Measurements from ENCODE around the gene PRR14. TPM values are rescaled to one million over a fixed set of nuclear protein-coding genes. Genes with fewer than 3 reads are reported as not detected.

PRR14 gene
- total and polyA plus RNA-seq, 2 experiments from 2014 or later = 5.6 to 18.0 TPM

DNA sequence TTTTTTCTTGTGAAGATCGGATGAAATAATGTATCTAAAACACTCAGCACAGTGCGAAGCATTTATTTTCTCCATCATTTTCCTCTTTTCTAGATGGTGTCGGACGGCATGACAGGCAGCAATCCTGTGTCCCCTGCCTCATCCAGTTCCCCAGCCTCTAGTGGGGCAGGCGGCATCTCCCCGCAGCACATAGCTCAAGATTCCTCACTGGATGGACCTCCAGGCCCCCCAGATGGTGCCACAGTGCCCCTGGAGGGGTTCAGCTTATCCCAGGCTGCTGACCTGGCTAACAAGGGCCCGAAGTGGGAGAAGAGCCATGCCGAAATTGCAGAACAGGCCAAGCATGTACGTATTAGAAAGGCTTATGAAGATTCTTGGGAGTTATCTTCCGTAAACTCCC is 53.2 kb downstream of the PRR14 start:
- TF ChIP-seq EZH2phosphoT487 (IDR thresholded peaks at IDR 0.05; ENCODE audit: insufficient read depth, low read depth) = no peak
- TF ChIP-seq EZH2 (IDR thresholded peaks at IDR 0.05; ENCODE audit: insufficient read depth, poor library complexity, severe bottlenecking) = no peak
- in situ Hi-C loops (cut with MboI) = no loop called here
- Histone ChIP-seq H3K4me3 (no peak overlapping the region), H3K27me3 (replicated peaks; ENCODE audit: insufficient read depth) (no peaks in the 10 kb centered on the region), H3K9me2 (ENCODE audit: insufficient read depth) (no peaks in the 10 kb centered on the region), H3K4me2 (ENCODE audit: unreplicated experiment) (no peak overlapping the region), H2AFZ (no peak overlapping the region), H3K36me3 (ENCODE audit: low read depth) (peaks cover 74% of the 10 kb centered on the region), H3F3A (ENCODE audit: insufficient read depth) (peaks cover 35% of the 10 kb centered on the region), H3K27ac (no peak overlapping the region), H3K79me2 (ENCODE audit: insufficient read depth) (peaks cover 81% of the 10 kb centered on the region), H3K9ac (no peak overlapping the region), H3K4me1 (ENCODE audit: insufficient read depth) (peaks cover 13% of the 10 kb centered on the region; the same call in 1 of the 2 replicates), H4K20me1 (ENCODE audit: insufficient read depth) (no peaks in the 10 kb centered on the region; the same call in 1 of the 2 replicates), H3K9me3 (ENCODE audit: low read depth) (no peaks in the 10 kb centered on the region)
- DNase-seq = no peak
- WGBS, 2 experiments (ENCODE audit: low coverage in 1 of 2, low lambda C conversion rate in 2 of 2, missing lambda C conversion rate in 2 of 2) = 96 to 97% methylated on average over 10 of the region's 10 CpGs

Small RNA genes within 50 kb of the gene (small RNA-seq; reads per million reads assigned to genes)
- not detected for gene AC093249.1 (ENCODE audit: low read depth, low replicate concordance)
- gene RNU6-1043P (ENCODE audit: low read depth, low replicate concordance) = not detected
- not detected for gene RNU6-416P (ENCODE audit: low read depth, low replicate concordance)

Other genes with a start within 250 kb of the PRR14 start
- 17.6 and 33.1 TPM in 2 replicates for gene ZNF771, start 243.4 kb upstream of the PRR14 start, total RNA-seq (2014; rRNA removed; shearing (Covaris generic))
- 20.1 and 21.1 TPM in 2 replicates for gene ZNF771, start 243.4 kb upstream of the PRR14 start, polyA plus RNA-seq (2016; fragmentation: Nextera tagmentation; extraction: Ambion mirVana)
- 20.2 and 24.3 TPM in 2 replicates for gene DCTPP1, start 220.9 kb upstream of the PRR14 start, total RNA-seq (2014; rRNA removed; shearing (Covaris generic))
- 45.7 and 47.3 TPM in 2 replicates for gene DCTPP1, start 220.9 kb upstream of the PRR14 start, polyA plus RNA-seq (2016; fragmentation: Nextera tagmentation; extraction: Ambion mirVana)
- 6.2 and 6.4 TPM in 2 replicates for gene SEPHS2, start 205.1 kb upstream of the PRR14 start, total RNA-seq (2014; rRNA removed; shearing (Covaris generic))
- gene SEPHS2, start 205.1 kb upstream of the PRR14 start, polyA plus RNA-seq (2016; fragmentation: Nextera tagmentation; extraction: Ambion mirVana) = 26.9 and 27.5 TPM in 2 replicates
- gene ITGAL, start 178.2 kb upstream of the PRR14 start, total RNA-seq (2014; rRNA removed; shearing (Covaris generic)) = 0.65 TPM in 1 of 2 replicates, not detected in the other
- gene ITGAL, start 178.2 kb upstream of the PRR14 start, polyA plus RNA-seq (2016; fragmentation: Nextera tagmentation; extraction: Ambion mirVana) = 0.27 TPM in 1 of 2 replicates, not detected in the other
- 35.3 and 38.4 TPM in 2 replicates for gene ZNF768, start 124.4 kb upstream of the PRR14 start, total RNA-seq (2014; rRNA removed; shearing (Covaris generic))
- gene ZNF768, start 124.4 kb upstream of the PRR14 start, polyA plus RNA-seq (2016; fragmentation: Nextera tagmentation; extraction: Ambion mirVana) = 5.0 and 5.7 TPM in 2 replicates
- gene ZNF747, start 116.1 kb upstream of the PRR14 start, total RNA-seq (2014; rRNA removed; shearing (Covaris generic)) = 7.7 and 15.7 TPM in 2 replicates
- 5.4 and 6.7 TPM in 2 replicates for gene ZNF747, start 116.1 kb upstream of the PRR14 start, polyA plus RNA-seq (2016; fragmentation: Nextera tagmentation; extraction: Ambion mirVana)
- 3.0 and 8.8 TPM in 2 replicates for gene ZNF764, start 92.6 kb upstream of the PRR14 start, total RNA-seq (2014; rRNA removed; shearing (Covaris generic))
- 3.0 TPM in 2 replicates for gene ZNF764, start 92.6 kb upstream of the PRR14 start, polyA plus RNA-seq (2016; fragmentation: Nextera tagmentation; extraction: Ambion mirVana)
- 10.4 and 33.0 TPM in 2 replicates for gene ZNF688, start 79.2 kb upstream of the PRR14 start, total RNA-seq (2014; rRNA removed; shearing (Covaris generic))
- gene ZNF688, start 79.2 kb upstream of the PRR14 start, polyA plus RNA-seq (2016; fragmentation: Nextera tagmentation; extraction: Ambion mirVana) = 13.6 and 14.7 TPM in 2 replicates
- gene ZNF785, start 65.3 kb upstream of the PRR14 start, total RNA-seq (2014; rRNA removed; shearing (Covaris generic)) = 9.0 TPM in 2 replicates
- gene ZNF785, start 65.3 kb upstream of the PRR14 start, polyA plus RNA-seq (2016; fragmentation: Nextera tagmentation; extraction: Ambion mirVana) = 5.4 and 6.9 TPM in 2 replicates
- gene ZNF689, start 40.6 kb upstream of the PRR14 start, total RNA-seq (2014; rRNA removed; shearing (Covaris generic)) = 5.7 TPM in 2 replicates
- gene ZNF689, start 40.6 kb upstream of the PRR14 start, polyA plus RNA-seq (2016; fragmentation: Nextera tagmentation; extraction: Ambion mirVana) = 4.8 and 5.1 TPM in 2 replicates
- gene FBRS, start 7.5 kb downstream of the PRR14 start, total RNA-seq (2014; rRNA removed; shearing (Covaris generic)) = 13.9 and 14.2 TPM in 2 replicates
- gene FBRS, start 7.5 kb downstream of the PRR14 start, polyA plus RNA-seq (2016; fragmentation: Nextera tagmentation; extraction: Ambion mirVana) = 5.8 and 7.6 TPM in 2 replicates
- gene SRCAP, start 48.2 kb downstream of the PRR14 start, total RNA-seq (2014; rRNA removed; shearing (Covaris generic)) = 9.1 and 14.3 TPM in 2 replicates
- 22.8 and 23.7 TPM in 2 replicates for gene SRCAP, start 48.2 kb downstream of the PRR14 start, polyA plus RNA-seq (2016; fragmentation: Nextera tagmentation; extraction: Ambion mirVana)
- gene PHKG2, start 97.5 kb downstream of the PRR14 start, total RNA-seq (2014; rRNA removed; shearing (Covaris generic)) = 12.5 and 19.9 TPM in 2 replicates
- gene PHKG2, start 97.5 kb downstream of the PRR14 start, polyA plus RNA-seq (2016; fragmentation: Nextera tagmentation; extraction: Ambion mirVana) = 15.7 and 17.0 TPM in 2 replicates
- 0.89 and 2.7 TPM in 2 replicates for gene CFAP119, start 111.1 kb downstream of the PRR14 start, total RNA-seq (2014; rRNA removed; shearing (Covaris generic))
- gene CFAP119, start 111.1 kb downstream of the PRR14 start, polyA plus RNA-seq (2016; fragmentation: Nextera tagmentation; extraction: Ambion mirVana) = 4.1 and 4.6 TPM in 2 replicates
- 97.9 and 99.0 TPM in 2 replicates for gene RNF40, start 111.4 kb downstream of the PRR14 start, total RNA-seq (2014; rRNA removed; shearing (Covaris generic))
- gene RNF40, start 111.4 kb downstream of the PRR14 start, polyA plus RNA-seq (2016; fragmentation: Nextera tagmentation; extraction: Ambion mirVana) = 71.2 and 71.5 TPM in 2 replicates
- 12.2 and 19.3 TPM in 2 replicates for gene ZNF629, start 136.2 kb downstream of the PRR14 start, total RNA-seq (2014; rRNA removed; shearing (Covaris generic))
- 4.8 and 5.0 TPM in 2 replicates for gene ZNF629, start 136.2 kb downstream of the PRR14 start, polyA plus RNA-seq (2016; fragmentation: Nextera tagmentation; extraction: Ambion mirVana)
- gene BCL7C, start 243.1 kb downstream of the PRR14 start, total RNA-seq (2014; rRNA removed; shearing (Covaris generic)) = 42.5 and 77.1 TPM in 2 replicates
- gene BCL7C, start 243.1 kb downstream of the PRR14 start, polyA plus RNA-seq (2016; fragmentation: Nextera tagmentation; extraction: Ambion mirVana) = 62.5 and 68.1 TPM in 2 replicates
- gene CTF1, start 245.7 kb downstream of the PRR14 start, total RNA-seq (2014; rRNA removed; shearing (Covaris generic)) = 4.4 and 4.8 TPM in 2 replicates
- 2.0 and 2.1 TPM in 2 replicates for gene CTF1, start 245.7 kb downstream of the PRR14 start, polyA plus RNA-seq (2016; fragmentation: Nextera tagmentation; extraction: Ambion mirVana)